ENCODE results near the gene GPX2. TPM values are rescaled to one million over a fixed set of nuclear protein-coding genes. Genes with fewer than 3 reads are reported as not detected.

GPX2 gene
- total and polyA plus RNA-seq, 2 of the 8 experiments (the other 6 are each of a cell fraction or from before 2014, with no cell fraction given), result 0.30 to 0.89 TPM

DNA sequence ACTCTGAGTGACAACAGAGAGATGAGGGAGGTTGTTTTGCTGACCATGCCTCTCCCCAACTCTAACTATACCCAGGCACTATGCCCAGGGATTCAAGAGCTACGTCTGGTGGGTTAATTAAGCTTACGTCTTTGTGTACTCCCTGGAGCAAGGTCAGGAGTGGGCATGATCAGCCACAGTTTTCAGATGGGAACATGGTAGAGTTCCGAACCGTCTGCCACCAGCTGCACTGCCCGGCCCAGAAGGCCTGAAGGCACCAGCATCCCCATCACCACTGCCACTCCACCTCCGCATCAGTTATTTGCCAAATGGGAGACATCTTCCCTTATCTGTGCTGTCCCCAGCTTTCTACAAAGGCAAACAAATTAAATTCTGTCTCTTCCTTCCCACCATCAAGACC is 11.1 kb upstream of the GPX2 start (continued):
- TF ChIP-seq, protein P1, sequence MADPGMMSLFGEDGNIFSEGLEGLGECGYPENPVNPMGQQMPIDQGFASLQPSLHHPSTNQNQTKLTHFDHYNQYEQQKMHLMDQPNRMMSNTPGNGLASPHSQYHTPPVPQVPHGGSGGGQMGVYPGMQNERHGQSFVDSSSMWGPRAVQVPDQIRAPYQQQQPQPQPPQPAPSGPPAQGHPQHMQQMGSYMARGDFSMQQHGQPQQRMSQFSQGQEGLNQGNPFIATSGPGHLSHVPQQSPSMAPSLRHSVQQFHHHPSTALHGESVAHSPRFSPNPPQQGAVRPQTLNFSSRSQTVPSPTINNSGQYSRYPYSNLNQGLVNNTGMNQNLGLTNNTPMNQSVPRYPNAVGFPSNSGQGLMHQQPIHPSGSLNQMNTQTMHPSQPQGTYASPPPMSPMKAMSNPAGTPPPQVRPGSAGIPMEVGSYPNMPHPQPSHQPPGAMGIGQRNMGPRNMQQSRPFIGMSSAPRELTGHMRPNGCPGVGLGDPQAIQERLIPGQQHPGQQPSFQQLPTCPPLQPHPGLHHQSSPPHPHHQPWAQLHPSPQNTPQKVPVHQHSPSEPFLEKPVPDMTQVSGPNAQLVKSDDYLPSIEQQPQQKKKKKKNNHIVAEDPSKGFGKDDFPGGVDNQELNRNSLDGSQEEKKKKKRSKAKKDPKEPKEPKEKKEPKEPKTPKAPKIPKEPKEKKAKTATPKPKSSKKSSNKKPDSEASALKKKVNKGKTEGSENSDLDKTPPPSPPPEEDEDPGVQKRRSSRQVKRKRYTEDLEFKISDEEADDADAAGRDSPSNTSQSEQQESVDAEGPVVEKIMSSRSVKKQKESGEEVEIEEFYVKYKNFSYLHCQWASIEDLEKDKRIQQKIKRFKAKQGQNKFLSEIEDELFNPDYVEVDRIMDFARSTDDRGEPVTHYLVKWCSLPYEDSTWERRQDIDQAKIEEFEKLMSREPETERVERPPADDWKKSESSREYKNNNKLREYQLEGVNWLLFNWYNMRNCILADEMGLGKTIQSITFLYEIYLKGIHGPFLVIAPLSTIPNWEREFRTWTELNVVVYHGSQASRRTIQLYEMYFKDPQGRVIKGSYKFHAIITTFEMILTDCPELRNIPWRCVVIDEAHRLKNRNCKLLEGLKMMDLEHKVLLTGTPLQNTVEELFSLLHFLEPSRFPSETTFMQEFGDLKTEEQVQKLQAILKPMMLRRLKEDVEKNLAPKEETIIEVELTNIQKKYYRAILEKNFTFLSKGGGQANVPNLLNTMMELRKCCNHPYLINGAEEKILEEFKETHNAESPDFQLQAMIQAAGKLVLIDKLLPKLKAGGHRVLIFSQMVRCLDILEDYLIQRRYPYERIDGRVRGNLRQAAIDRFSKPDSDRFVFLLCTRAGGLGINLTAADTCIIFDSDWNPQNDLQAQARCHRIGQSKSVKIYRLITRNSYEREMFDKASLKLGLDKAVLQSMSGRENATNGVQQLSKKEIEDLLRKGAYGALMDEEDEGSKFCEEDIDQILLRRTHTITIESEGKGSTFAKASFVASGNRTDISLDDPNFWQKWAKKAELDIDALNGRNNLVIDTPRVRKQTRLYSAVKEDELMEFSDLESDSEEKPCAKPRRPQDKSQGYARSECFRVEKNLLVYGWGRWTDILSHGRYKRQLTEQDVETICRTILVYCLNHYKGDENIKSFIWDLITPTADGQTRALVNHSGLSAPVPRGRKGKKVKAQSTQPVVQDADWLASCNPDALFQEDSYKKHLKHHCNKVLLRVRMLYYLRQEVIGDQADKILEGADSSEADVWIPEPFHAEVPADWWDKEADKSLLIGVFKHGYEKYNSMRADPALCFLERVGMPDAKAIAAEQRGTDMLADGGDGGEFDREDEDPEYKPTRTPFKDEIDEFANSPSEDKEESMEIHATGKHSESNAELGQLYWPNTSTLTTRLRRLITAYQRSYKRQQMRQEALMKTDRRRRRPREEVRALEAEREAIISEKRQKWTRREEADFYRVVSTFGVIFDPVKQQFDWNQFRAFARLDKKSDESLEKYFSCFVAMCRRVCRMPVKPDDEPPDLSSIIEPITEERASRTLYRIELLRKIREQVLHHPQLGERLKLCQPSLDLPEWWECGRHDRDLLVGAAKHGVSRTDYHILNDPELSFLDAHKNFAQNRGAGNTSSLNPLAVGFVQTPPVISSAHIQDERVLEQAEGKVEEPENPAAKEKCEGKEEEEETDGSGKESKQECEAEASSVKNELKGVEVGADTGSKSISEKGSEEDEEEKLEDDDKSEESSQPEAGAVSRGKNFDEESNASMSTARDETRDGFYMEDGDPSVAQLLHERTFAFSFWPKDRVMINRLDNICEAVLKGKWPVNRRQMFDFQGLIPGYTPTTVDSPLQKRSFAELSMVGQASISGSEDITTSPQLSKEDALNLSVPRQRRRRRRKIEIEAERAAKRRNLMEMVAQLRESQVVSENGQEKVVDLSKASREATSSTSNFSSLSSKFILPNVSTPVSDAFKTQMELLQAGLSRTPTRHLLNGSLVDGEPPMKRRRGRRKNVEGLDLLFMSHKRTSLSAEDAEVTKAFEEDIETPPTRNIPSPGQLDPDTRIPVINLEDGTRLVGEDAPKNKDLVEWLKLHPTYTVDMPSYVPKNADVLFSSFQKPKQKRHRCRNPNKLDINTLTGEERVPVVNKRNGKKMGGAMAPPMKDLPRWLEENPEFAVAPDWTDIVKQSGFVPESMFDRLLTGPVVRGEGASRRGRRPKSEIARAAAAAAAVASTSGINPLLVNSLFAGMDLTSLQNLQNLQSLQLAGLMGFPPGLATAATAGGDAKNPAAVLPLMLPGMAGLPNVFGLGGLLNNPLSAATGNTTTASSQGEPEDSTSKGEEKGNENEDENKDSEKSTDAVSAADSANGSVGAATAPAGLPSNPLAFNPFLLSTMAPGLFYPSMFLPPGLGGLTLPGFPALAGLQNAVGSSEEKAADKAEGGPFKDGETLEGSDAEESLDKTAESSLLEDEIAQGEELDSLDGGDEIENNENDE (IDR thresholded peaks at IDR 0.05; ENCODE audit: insufficient replicate concordance, low read length), result no peak
- no peak for TF ChIP-seq JUND (IDR thresholded peaks at IDR 0.05; ENCODE audit: low read length)
- no peak for TF ChIP-seq YY1 (IDR thresholded peaks at IDR 0.05; ENCODE audit: low read depth, low read length)
- no peak for TF ChIP-seq TAF1 (IDR thresholded peaks at IDR 0.05; ENCODE audit: low read depth, low read length)
- TF ChIP-seq JUN (IDR thresholded peaks at IDR 0.05; ENCODE audit: low read depth, low read length), result no peak
- no peak for TF ChIP-seq SUZ12 (IDR thresholded peaks at IDR 0.05; ENCODE audit: low read length)
- TF ChIP-seq HDAC6 (IDR thresholded peaks at IDR 0.05; ENCODE audit: low read depth, low read length), result no peak
- TF ChIP-seq EGR1 (IDR thresholded peaks at IDR 0.05; ENCODE audit: borderline replicate concordance, low read depth, low read length), result no peak
- TF ChIP-seq CEBPB (IDR thresholded peaks at IDR 0.05; ENCODE audit: low read depth, low read length), result no peak
